Non-pigmented ciliary epithelial cell (primary cell): ENCODE data around the gene TTC23L.
"Not testable (repeated sequence)": the region's sequence is repeated elsewhere in the genome, so short reads cannot be mapped to it uniquely, and the experiment has no call there.

Experiments used
- DNase-seq: peaks from one replicate; pipeline ENCODE4 v3.0.0-alpha.2; 2010; ENCODE audit warnings: low read depth

Gene TTC23L

GRCh38 chr5:34923256-34923655 is 84.3 kb downstream of the TTC23L start:
- not testable (repeated sequence) for DNase-seq

GRCh38 chr5:34923694-34924461 is 84.9 kb downstream of the TTC23L start:
- DNase-seq, result peak; percentile 71

- no peak for DNase-seq
Observed at GRCh38 chr5:34924462-34924765, 85.5 kb downstream of the TTC23L start.

GRCh38 chr5:34926318-34926888 is 87.4 kb downstream of the TTC23L start:
- no peak for DNase-seq

- no peak for DNase-seq
Observed at GRCh38 chr5:34927785-34928184, 88.8 kb downstream of the TTC23L start.

- no peak for DNase-seq
Observed at GRCh38 chr5:34928267-34928666, 89.3 kb downstream of the TTC23L start.

- peak; percentile 72 for DNase-seq
Observed at GRCh38 chr5:34929134-34929719, 90.3 kb downstream of the TTC23L start, which contains the start of gene DNAJC21. TSS of gene DNAJC21 (plus strand) at chr5:34929559. CDS start at chr5:34929820, 261 bp downstream.

GRCh38 chr5:34929720-34930461 is 90.9 kb downstream of the TTC23L start:
- no peak for DNase-seq

GRCh38 chr5:34930462-34930844 is 91.5 kb downstream of the TTC23L start:
- no peak for DNase-seq

GRCh38 chr5:34930870-34931269 is 91.9 kb downstream of the TTC23L start:
- DNase-seq, result no peak

- no peak for DNase-seq
Observed at GRCh38 chr5:34932947-34933346, 94.0 kb downstream of the TTC23L start.

GRCh38 chr5:34941936-34942335 is 103.0 kb downstream of the TTC23L start:
- DNase-seq, result no peak

- no peak for DNase-seq
Observed at GRCh38 chr5:34944044-34944443, 105.1 kb downstream of the TTC23L start.

- DNase-seq, result no peak
Observed at GRCh38 chr5:34944460-34945047, 105.6 kb downstream of the TTC23L start.
